HG03342 (cell line): Measurements from ENCODE around the gene GAB4.

ENCODE experiments used
- ATAC-seq: cut with Tn5 transposase; IDR thresholded peaks from one replicate; pipeline ENCODE4 v1.9.1; 2021; ENCODE audit warnings: mild to moderate bottlenecking, moderate library complexity; ENCODE audit not compliant: unreplicated experiment

Gene GAB4

DNA sequence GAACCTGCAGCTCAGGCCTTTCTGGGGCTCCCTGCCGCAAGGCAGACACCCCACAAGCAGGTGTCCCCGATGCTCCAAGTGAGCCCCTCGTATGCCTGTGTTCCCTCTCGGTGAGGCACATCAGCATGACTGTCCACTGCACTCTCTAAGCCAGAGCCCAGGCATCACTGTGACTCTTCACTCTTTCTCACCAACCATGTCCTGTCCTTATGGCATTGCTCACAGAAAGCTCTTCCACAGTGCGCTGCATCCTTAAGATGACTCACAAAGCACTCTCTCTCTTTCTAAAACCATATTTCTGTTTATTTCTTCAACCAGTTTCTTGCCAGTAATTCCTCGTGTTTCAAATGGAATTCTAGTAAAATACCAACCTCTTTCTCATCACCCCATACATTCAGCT is 18.1 kb downstream of the GAB4 start:
- ATAC-seq = no peak

DNA sequence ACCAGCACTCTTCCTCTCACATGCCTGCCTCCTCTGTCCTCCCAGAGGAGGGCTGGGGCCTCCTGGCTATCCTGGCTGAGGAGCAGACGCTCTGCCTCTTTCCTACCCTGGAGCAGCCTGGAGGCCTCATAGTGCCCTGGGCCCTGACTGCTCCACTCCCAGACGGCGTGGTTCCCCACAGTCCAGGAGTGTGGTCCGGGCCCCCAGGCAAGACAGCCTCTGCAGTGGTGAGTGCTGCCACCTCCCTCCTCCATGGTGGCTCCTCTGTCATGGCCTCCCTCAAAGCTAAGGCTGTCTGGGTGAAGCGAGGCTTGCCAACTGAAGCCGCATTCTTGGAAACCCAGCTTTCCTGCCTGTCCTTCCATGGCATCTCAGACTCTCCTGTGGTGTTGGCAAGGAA is 19.8 kb downstream of the GAB4 start:
- no peak for ATAC-seq

DNA sequence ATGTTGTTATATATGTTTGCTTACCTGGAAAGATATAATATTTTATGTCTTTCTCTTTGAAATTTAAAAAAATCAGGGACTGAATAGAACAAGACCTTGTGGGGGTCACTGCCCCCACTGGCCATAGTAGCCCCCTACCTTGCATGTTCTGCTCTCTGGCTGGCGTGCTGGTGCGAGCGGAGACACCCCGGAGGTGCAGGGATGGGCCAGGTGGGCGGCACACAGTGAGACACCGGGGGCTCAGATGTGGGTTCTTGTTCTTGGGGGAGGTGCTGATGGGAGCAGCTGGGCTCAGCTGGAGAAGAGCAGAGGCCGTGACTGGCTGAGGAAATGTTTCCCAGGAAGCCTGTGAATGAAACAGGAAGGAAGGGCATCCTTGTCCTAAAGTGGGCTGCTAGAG is 20.2 kb downstream of the GAB4 start:
- no peak for ATAC-seq

DNA sequence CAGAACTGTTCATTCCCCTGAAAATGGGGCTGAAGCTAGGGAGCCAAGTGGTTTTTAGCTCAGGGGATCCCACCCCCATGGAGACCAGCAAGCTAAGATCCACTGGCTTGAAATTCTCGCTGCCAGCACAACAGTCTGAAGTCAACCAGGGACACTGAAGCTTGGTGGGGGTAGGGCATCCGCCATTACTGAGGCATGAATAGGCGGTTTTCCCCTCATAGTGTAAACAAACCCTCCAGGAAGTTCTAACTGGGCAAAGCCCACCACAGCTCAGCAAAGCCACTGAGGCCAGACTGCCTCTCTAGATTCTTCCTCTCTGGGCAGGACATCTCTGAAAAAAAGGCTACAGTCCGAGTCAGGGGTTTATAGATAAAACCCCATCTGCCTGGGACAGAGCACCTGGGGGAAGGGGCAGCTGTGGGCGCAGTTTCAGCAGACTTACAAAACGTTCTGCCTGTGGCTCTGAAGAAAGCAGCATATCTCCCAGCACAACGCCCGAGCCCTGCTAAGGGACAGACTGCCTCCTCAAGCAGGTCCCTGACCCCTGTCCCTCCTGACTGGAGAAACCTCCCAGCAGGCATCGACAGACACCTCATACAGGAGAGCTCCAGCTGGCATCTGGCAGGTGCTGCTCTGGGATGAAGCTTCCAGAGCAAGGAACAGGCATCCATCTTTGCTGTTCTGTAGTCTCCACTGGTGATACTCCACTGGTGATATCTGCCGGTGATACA is 32.7 kb downstream of the GAB4 start:
- ATAC-seq = no peak

DNA sequence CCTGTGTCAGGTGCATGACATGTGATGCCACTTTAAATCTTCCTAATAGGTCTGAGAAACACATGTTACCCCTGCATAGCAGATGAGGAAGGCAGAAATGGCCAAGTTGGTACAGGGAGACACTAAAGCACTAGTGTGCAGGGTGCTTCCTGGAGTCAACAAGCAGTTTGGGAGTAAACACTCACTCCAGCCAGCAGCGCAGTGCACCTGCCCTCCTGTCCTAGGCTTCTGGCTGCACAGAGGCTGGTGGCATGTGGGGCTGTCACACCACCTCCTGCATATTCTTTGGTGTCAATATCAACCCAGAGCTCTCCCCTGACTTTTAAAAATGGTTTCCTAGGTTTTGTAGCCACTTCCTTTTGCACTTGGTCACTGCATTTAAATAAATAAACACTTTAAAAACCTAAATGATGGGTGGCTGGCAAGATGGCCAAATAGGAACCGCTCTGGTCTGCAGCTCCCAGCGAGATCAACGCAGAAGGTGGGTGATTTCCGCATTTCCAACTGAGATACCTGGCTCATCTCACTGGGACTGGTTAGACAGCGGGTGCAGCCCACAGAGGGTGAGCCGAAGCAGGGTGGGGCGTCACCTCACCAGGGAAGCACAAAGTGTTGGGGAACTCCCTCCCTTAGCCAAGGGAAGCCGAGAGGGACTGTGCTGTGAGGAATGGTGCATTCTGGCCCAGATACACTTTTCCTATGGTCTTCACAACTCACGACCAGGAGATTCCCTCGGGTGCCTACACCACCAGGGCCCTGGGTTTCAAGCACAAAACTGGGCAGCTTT is 33.5 kb downstream of the GAB4 start:
- no peak for ATAC-seq

DNA sequence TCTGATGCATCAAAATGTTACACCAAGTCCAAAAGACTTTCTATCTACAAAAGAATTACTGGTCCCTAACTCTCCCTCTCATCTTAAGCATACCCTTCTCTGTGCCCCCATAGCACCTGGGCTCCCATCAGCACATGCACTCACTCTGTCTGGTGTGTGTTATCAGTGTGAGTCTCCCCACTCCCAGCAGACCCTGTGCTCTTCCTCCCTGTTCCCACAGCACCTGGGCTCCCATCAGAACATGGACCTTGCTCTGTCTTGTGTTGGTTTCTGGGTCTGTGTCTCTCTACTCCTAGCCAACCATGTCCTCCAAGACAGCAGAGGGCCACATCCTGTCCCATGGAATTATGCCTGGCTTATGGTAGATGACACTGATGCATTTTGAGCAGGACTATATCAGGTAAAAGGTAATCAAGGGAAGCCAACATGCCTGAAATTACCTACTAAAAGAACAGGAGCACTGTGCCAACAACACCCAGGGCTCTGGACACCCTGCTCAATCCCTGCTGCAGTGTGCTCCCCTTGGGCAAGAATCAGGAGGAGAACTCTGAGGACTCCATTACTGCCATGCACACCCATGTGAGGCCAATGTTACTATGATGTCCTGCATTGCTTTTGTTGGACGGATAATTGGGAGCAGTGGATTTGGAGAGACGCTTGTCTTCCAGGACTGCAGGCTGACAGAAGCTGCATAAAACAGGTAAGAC is 34.3 kb downstream of the GAB4 start:
- ATAC-seq = no peak

DNA sequence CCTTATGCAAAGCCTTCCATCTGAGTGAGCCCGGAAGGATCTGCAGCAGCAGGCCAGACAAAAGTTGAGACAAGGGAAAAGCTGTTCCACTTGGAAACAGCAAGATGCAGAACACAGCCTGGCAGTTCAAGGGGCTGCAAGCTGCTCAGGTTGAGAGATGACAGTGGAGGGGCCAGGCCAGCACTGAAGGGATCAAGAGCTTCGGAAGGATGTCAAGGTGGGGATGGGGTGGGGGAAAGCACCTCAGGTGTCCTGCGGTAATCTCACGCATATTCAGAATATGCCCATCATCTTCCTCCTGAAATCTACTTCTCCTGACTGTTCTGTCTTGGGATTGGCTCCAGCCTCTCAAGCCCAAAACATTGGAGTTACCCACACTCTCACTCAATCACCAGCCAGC is 35.7 kb downstream of the GAB4 start:
- no peak for ATAC-seq

DNA sequence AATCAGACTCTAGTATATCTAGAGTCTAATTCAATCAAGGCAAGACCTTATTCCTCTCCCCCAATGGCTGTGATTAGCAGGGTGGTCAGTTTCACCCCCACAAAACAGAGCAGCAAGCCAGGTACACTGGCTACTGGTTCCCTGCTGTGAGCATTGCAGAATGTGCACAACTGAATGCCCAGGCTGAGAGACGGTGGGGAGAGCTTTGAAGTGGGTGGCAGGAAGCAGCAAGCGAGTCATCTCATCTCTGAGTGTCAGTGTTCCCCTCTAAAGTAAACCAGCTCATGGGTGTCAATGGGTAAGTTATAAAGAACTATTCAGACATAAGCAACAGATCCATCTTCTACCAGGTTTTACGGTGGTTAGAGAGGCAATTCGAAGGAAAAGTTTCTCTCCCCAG is 37.6 kb downstream of the GAB4 start:
- no peak for ATAC-seq

DNA sequence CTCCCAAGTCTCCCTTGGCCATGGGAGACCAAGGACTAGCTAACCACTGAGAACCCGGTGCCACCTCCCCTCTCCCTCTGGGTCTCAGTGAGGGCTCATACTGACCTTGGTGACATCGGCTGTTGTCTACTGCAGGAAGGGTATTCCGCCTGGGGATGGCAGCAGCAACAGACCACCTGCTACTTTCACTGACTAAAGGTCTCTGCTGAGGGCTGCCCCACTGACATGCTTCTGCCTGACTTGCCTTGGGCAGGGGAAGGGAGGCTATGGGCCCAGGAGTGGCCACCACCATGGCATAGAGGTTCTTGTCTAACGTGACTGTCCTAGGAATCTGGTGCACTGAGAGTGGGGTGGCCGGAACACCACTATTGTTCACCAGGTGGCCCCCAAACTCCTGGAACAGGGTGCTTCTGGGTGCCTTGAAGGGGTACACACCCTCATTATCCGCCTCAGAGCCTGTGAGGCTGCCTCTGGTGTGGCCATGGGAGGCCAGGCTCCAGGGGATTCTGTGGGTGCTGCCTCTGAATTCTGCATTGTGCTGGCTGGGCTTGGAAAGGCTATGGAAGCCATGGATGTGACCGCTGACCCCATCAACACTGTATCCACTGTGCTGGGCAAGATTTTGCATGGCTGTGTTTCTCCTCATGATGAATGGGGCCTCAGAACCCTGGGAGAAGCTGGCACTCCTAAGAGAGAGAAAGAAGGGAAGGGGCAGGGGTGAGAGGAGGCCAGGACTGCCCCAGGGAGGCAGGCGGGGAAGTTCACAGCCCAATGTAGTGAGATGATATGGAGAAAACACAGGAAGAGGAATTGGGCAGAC is 38.3 kb downstream of the GAB4 start:
- no peak for ATAC-seq

DNA sequence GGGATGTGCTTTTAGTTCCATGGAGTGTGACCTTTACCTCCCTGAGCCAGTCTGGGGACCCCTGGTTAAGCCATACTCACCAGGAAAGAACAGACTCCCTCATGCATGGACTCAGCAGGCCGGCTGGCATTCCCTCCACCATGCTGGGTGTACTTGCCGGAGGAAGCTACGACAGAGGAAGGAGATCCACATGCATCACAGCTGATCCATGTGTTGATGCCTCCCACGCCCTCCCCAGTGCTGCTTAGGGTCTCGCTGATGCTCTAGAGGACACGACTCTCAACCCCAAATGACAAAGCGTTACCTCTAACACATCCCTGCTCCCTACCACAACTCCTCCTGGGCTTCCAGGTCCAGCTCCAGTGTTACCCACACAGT is 39.8 kb downstream of the GAB4 start:
- ATAC-seq = no peak

DNA sequence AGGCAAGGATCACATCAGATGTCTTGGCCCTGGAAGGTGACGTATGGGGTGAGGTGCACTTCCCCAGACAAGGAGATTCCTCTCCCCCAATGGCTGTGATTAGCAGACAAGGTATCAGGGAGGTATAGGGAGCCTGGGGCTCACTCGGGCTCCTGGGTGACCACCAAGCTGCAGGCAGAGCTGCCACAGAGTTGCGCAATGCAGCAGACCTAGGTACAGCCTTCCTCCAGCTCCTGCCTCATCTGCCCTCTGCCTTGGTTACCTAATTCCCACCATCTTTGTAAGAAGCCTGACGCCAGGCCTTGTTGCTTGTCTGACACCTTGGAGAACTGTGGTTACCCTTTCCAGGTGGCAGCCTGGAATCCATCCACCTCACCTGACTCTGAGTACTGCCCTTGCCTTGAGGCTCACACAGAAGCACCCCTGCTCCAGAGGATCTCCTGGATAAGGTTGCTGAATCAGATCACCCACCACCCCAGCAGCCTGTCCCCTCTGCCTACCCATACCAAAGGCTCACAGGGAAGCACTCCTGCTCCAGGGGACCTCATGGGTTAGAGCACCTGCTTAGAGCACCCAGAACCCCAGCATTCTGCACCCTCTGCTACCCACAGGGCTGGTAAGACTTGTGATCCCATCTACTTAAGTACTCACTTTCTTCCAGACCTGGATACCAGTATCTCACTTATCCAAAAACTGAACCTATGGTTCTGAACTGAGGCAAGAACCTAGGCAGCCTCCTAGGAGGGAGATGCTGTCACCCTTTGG is 40.4 kb downstream of the GAB4 start:
- ATAC-seq = no peak

DNA sequence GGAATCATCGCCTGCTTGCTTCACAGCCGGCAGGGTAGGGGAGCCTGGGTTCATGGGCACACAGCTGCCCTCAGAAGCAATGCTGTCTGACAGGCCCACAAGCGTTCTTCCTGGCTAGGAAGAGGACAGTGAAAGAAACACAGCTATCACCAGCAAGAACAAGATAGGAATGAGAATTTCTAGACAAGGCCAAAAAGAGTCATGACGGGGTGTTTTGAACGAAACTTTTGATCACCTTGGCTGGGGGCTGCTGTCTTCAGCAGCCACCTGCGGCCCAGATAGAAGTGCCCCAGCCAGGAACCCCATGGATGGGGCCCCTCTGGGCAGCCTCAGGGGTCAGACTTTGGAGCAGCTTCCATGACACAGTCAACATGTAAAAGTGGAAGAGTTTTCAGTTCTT is 41.8 kb downstream of the GAB4 start:
- ATAC-seq = no peak

DNA sequence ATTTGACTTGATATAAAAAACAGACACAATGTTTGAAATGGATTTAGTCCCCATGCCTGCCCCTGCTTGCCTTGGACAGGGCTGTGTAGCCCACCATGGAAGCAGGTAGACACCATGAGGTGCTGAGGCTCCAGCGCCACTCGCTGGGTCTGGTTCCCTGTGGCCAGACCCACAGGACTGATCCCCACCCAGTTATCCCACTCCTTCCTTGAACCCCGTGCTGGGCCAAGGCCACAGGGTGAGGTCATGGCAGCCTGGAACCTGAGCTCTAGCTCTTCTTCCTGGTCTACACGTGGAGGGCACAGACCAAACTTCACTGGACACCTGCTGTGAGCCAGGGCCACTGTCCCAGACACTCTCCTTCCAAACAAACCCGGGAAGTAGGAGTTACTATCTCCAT is 42.5 kb downstream of the GAB4 start:
- ATAC-seq = no peak

DNA sequence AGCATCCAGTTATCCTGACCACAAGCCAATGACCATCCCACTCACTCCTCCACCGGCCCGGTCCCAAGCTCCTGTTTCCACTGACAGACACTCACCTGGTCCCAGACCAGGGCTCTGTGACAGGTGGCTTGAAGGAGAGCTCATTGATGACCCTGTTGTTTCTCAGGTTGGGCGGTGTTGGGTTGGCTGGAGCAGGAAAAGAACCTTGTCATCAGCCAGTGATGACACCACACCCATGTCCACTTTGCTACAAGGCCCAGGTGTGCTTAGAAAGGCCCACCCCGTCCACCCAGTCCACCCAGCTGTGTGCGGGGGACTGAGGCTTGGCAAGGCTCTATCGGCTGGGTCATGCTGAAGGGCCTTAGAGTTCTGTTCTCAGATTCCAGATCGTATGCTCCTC is 42.9 kb downstream of the GAB4 start:
- no peak for ATAC-seq

DNA sequence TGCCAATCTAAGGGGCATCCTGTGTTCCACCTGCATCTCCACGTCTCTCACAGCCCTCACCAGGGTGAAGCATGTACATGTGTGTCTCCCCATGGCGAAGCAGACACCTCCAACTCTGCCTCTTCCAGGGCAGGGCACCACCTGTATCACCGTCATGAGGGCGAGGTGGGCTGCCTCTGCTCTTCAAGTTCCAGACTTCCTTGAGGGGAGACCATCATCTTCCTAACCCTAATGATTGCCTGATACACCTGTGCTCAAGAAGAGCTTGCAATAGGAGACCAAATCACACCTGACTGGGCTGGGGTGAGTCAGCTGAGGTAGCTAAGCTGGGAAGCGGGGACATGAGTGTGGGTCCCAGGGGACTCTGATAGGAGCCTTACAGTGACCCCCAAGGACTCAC is 43.7 kb downstream of the GAB4 start:
- ATAC-seq = no peak

DNA sequence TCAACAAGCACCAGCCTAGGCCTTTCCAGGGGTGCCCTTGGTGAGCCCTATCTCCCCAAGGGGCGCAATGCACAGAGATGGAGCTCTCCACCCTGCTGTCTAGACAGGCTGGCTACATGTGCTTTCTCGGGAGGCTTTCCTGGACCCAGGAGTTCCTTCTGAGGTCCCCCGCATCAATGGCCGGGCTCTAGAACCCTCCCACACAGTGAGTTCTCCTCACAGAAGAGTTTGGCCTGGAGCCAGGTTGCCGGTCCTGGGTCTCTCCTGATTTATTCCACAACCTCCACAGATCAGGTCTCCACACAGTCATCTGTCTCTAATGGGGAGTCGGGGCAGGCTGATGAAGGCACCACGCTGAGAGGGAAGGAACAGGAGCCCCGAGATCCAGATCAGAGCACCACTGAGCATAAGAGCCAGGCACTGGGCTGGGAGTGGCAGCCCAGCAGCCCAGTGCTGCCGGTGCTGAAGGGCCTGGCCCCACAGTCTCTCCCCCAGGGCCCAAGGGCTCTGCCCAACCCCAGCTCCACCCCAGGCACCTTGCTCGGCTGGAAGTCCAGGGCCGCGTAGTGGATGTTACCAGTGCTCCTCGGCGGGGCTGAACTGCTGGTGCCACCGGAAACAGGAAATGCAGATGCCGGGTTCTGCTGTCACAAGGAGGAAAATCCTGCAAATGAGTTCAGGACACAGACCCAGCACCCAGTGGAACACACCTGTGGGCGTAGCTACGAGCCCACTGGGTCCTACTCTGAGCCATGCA is 44.7 kb downstream of the GAB4 start:
- no peak for ATAC-seq

DNA sequence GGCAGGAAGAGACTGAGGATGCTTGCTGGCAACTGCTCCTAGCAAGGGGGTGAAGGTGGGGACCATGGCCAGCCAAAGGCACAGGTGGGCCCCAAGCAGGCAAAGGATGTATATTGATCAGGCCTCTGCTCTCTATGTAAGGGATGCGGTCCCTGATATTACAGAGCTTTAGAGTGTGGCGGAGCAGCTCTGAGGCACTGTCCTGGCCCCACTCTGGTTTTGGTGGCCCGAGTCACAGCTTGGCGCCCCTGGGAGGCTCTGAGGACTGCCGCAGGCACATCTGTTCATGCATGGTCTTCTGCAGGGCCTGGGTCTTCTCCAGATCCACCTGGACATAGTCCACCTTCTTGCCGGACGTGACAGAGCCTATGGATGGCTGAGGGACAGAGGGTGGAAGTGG is 45.5 kb downstream of the GAB4 start:
- no peak for ATAC-seq

DNA sequence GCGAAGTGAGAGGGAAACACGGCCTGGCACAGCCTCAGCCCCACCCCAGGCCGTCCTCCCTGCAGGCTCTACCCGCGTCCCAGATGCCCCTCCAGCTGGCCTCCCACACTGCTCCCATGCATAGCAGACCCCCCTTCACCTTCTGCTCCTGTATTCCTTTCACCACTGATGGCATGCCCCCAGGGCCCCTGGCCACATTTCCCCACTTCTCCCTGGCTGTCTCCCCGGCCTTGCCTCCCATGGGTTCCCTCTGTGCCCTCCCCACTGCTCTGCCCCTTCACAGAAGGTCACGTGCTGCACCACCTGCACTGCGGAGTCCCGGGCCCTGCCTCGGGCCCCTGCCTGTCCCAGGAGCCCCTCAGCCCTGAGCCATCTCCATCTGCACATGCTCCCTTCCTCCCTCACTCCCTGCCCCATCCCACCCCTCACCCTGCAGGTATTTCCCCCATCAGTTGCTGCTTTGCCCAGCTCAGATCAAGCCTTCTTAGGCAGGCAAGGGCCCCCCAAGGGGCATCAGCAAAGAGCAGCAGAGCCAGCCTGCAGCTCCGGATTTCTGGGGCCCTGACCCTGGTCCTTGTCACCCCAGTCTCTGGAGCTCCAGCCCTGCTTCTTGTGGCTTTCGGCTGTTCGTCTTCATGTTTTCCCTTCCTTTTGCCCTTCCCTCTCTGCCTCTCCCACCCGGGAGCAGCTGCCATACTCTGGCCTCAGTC is 46.4 kb downstream of the GAB4 start:
- ATAC-seq = no peak

DNA sequence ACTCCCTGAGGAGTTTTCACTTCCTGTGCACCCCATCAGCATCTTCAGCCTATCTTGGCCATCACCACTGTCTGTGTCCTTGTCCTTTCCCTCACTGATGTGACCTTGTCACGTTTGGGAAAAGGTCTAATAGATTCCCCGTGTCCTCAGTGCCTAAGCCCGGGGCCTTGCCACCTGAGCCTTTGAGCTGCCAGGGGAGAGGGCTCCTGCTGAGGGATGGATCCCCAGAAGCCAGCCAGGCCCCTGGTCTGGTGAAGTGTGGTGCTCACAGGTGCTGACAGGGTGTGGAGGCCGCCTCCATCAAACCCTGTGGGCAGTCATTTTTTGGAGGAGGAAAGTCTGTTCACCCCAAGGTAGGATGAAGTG is 47.2 kb downstream of the GAB4 start:
- ATAC-seq = no peak
